MM.1S (cell line): ENCODE data around the gene OTOS.

Experiments used
- DNase-seq: peaks from one replicate; pipeline ENCODE4 v3.0.0-alpha.2; 2015
- H2AFZ ChIP-seq: fragments of 300-600 bp; sonication (generic); 2 replicates; pipeline ENCODE4 v1.6.0; 2016; ENCODE audit warnings: antibody characterized with exemption, low read length
- H3F3A ChIP-seq: fragments of 300-600 bp; sonication (generic); 2 replicates; pipeline ENCODE4 v1.6.1; 2016; ENCODE audit warnings: mild to moderate bottlenecking, antibody characterized with exemption, low read length, moderate library complexity, mixed read lengths; ENCODE audit not compliant: insufficient read depth
- H3K27ac ChIP-seq: fragments of 300-600 bp; sonication (generic); 2 replicates; pipeline ENCODE4 v1.5.1; 2016; ENCODE audit warnings: mild to moderate bottlenecking, low read length
- H3K27me3 ChIP-seq: fragments of 300-600 bp; sonication (generic); replicated peaks from 2 replicates; pipeline ENCODE4 v1.6.0; 2016; ENCODE audit warnings: low read length; ENCODE audit not compliant: insufficient read depth
- H3K36me3 ChIP-seq: fragments of 300-600 bp; sonication (generic); replicated peaks from 2 replicates; pipeline ENCODE4 v1.6.1; 2016; ENCODE audit warnings: mild to moderate bottlenecking, low read length, mixed read lengths; ENCODE audit not compliant: insufficient read depth
- H3K4me1 ChIP-seq: fragments of 300-600 bp; sonication (generic); 2 replicates; pipeline ENCODE4 v1.6.1; 2016; ENCODE audit warnings: low read length, mixed read lengths
- H3K4me2 ChIP-seq: fragments of 300-600 bp; sonication (generic); 2 replicates; pipeline ENCODE4 v1.6.0; 2016; ENCODE audit warnings: low read depth, low read length
- H3K4me3 ChIP-seq: fragments of 300-600 bp; sonication (generic); 2 replicates; pipeline ENCODE4 v1.5.1; 2016; ENCODE audit warnings: low read length, mixed read lengths
- H3K79me2 ChIP-seq: fragments of 300-600 bp; sonication (generic); 2 replicates; pipeline ENCODE4 v1.6.1; 2016; ENCODE audit warnings: mixed run types, low read length, mixed read lengths
- H3K9ac ChIP-seq: fragments of 300-600 bp; sonication (generic); 2 replicates; pipeline ENCODE4 v1.6.1; 2016; ENCODE audit warnings: low read length, mixed read lengths
- H3K9me2 ChIP-seq: fragments of 300-600 bp; sonication (generic); replicated peaks from 2 replicates; pipeline ENCODE4 v1.6.1; 2016; ENCODE audit warnings: mild to moderate bottlenecking, low read length, mixed read lengths; ENCODE audit not compliant: insufficient read depth
- H3K9me3 ChIP-seq: fragments of 300-600 bp; sonication (generic); replicated peaks from 2 replicates; pipeline ENCODE4 v1.6.1; 2016; ENCODE audit warnings: mild to moderate bottlenecking, low read length, mixed read lengths; ENCODE audit not compliant: insufficient read depth
- H4K20me1 ChIP-seq: fragments of 300-600 bp; sonication (generic); 2 replicates; pipeline ENCODE4 v1.6.1; 2016; ENCODE audit warnings: mild to moderate bottlenecking, low read length, moderate library complexity, mixed read lengths; ENCODE audit not compliant: insufficient read depth
- CTCF ChIP-seq: fragments of 300-600 bp; sonication (generic); IDR thresholded peaks from 2 replicates; pipeline ENCODE4 v1.5.1; 2016; ENCODE audit warnings: antibody characterized with exemption, low read length, mixed read lengths
- EZH2 ChIP-seq: fragments of 300-600 bp; sonication (generic); optimal IDR thresholded peaks from 2 replicates; pipeline ENCODE3; 2017; ENCODE audit warnings: low read depth, mild to moderate bottlenecking, antibody characterized with exemption, low read length, mixed read lengths
- EZH2phosphoT487 ChIP-seq: fragments of 300-600 bp; sonication (generic); IDR thresholded peaks from 2 replicates; pipeline ENCODE4 v1.6.1; 2018; ENCODE audit warnings: antibody characterized with exemption, low read length

Gene OTOS

GRCh38 chr2:240151477-240152031, 11.1 kb upstream of the OTOS start:
- Histone ChIP-seq H3K4me3 (no peak overlapping the region), H3F3A (no peaks in the 10 kb centered on the region), H2AFZ (no peak overlapping the region), H3K27ac (no peak overlapping the region), H3K36me3 (no peaks in the 10 kb centered on the region), H3K79me2 (no peaks in the 10 kb centered on the region), H3K4me1 (no peaks in the 10 kb centered on the region), H4K20me1 (no peaks in the 10 kb centered on the region), H3K27me3 (peaks cover 53% of the 10 kb centered on the region), H3K9me2 (no peaks in the 10 kb centered on the region), H3K9me3 (no peaks in the 10 kb centered on the region), H3K9ac (no peak overlapping the region), H3K4me2 (no peak overlapping the region)
- DNase-seq = no peak
- no peak for TF ChIP-seq CTCF
- TF ChIP-seq EZH2 = no peak

- Histone ChIP-seq H3K79me2 (no peaks in the 10 kb centered on the region), H3K9me2 (no peaks in the 10 kb centered on the region), H3K27me3 (peaks cover 50% of the 10 kb centered on the region), H3K27ac (no peak overlapping the region), H2AFZ (no peak overlapping the region), H3K4me3 (no peak overlapping the region), H3K36me3 (no peaks in the 10 kb centered on the region), H4K20me1 (no peaks in the 10 kb centered on the region), H3K4me2 (peak overlapping the region; percentile 19; the same call in 1 of the 2 replicates), H3K9ac (no peak overlapping the region), H3K9me3 (no peaks in the 10 kb centered on the region), H3F3A (no peaks in the 10 kb centered on the region), H3K4me1 (no peaks in the 10 kb centered on the region)
- TF ChIP-seq EZH2 (no peak), CTCF (peak; percentile 71)
- no peak for DNase-seq
Observed at GRCh38 chr2:240149943-240150784, 9.7 kb upstream of the OTOS start.

- Histone ChIP-seq H3K27ac (no peak overlapping the region), H3K27me3 (peaks cover 35% of the 10 kb centered on the region), H3K9ac (no peak overlapping the region), H3K9me2 (no peaks in the 10 kb centered on the region), H2AFZ (no peak overlapping the region), H3K36me3 (no peaks in the 10 kb centered on the region), H3K9me3 (no peaks in the 10 kb centered on the region), H3K4me2 (no peak overlapping the region), H3K4me1 (no peaks in the 10 kb centered on the region), H3K79me2 (no peaks in the 10 kb centered on the region), H4K20me1 (no peaks in the 10 kb centered on the region), H3F3A (no peaks in the 10 kb centered on the region), H3K4me3 (no peak overlapping the region)
- DNase-seq = no peak
- TF ChIP-seq EZH2 (no peak), EZH2phosphoT487 (no peak), CTCF (no peak)
Observed at GRCh38 chr2:240147911-240148587, 7.6 kb upstream of the OTOS start.
